NT2/D1 (cell line): ENCODE data around the gene TIAM2.

Experiments used
- SUZ12 ChIP-seq: IDR thresholded peaks from 2 replicates; pipeline ENCODE4 v1.6.1; 2011; ENCODE audit not compliant: insufficient read length, insufficient read depth; ENCODE audit errors: extremely low read depth
- ZNF274 ChIP-seq: IDR thresholded peaks from 2 replicates; pipeline ENCODE4 v1.6.1; 2011; ENCODE audit warnings: mild to moderate bottlenecking, low read depth, low read length

- TF ChIP-seq ZNF274 (no peak), SUZ12 (no peak)
These were observed 111.5 kb downstream of the TIAM2 start for GRCh38 chr6:155106456-155107115.
